Measurements from ENCODE around the gene FAM32A. TPM values are rescaled to one million over a fixed set of nuclear protein-coding genes. Genes with fewer than 3 reads are reported as not detected.

FAM32A gene
- total and polyA plus RNA-seq, 2 donors (not counting 1 experiment from before 2014, with no cell fraction given): 53.4 to 62.0 TPM

- no peaks in the 10 kb centered on the region for H3K36me3 ChIP-seq (replicated peaks in 1 of 2; ENCODE audit: control extremely low read depth in 1 of 2, control insufficient read depth in 1 of 2, extremely low read depth in 1 of 2, insufficient read depth in 2 of 2, low read length in 1 of 2)
- peaks cover 0 to 4% (median 2%) of the 10 kb centered on the region in 3 donors for H3K9me3 ChIP-seq (ENCODE audit: control extremely low read depth in 1 of 3, control insufficient read depth in 2 of 3, insufficient read depth in 1 of 3, low read length in 2 of 3)
- DNase-seq: no peak
- no peak overlapping the region for H3K4me3 Mint-ChIP-seq
- H3K27me3 ChIP-seq (replicated peaks in 1 of 4; ENCODE audit: control extremely low read depth in 1 of 4, control insufficient read depth in 3 of 4, insufficient read depth in 4 of 4, low read length in 3 of 4): no peaks in the 10 kb centered on the region
- no peaks in the 10 kb centered on the region for H4K20me1 ChIP-seq (ENCODE audit: control insufficient read depth, insufficient read depth, low read length, poor library complexity, severe bottlenecking)
- H3K9ac ChIP-seq (ENCODE audit: low read length): no peak overlapping the region
- H3K27ac ChIP-seq (ENCODE audit: low read length in 2 of 2): no peak overlapping the region
- no peaks in the 10 kb centered on the region for H3K27me3 Mint-ChIP-seq
- ATAC-seq (ENCODE audit: low read depth): no peak
- H3K79me2 ChIP-seq (ENCODE audit: control insufficient read depth, insufficient read depth, low read length): peaks cover 10% of the 10 kb centered on the region
- no peak overlapping the region for H3K4me2 ChIP-seq (replicated peaks; ENCODE audit: low read depth, low read length, poor library complexity, severe bottlenecking)
- peaks cover 9 to 30% of the 10 kb centered on the region in 2 donors for H3K4me1 ChIP-seq (ENCODE audit: control insufficient read depth in 2 of 2, insufficient read depth in 2 of 2, low read length in 2 of 2)
- TF ChIP-seq EZH2 (IDR thresholded peaks at IDR 0.05; ENCODE audit: borderline replicate concordance, insufficient read depth, low read depth, low read length, poor library complexity, severe bottlenecking) (no peak), CTCF (IDR thresholded peaks at IDR 0.05) (no peak)
- ChIA-PET POLR2A (interaction anchor here (0.9 to 3.2 kb wide), 3 partner anchors 37 to 110 kb away, joined by 3 to 19 read pairs (median 7); partner anchors contain the start of gene HSH2D), CTCF (interaction anchor here (0.7 to 6.1 kb wide), 10 partner anchors 31 to 202 kb away, joined by 3 to 47 read pairs (median 6); partner anchors contain the start of genes HSH2D and RAB8A)
- intact Hi-C loops (cut with micrococcal nuclease): loop anchor here (5.0 kb wide), 1 partner anchor 368 kb away; no protein-coding TSS in a partner anchor
- no peak overlapping the region for H3K4me3 ChIP-seq (ENCODE audit: control extremely low read depth in 1 of 5, extremely low read depth in 1 of 5, insufficient read depth in 1 of 5, low read depth in 2 of 5, low read length in 4 of 5)
- H2AFZ ChIP-seq (ENCODE audit: insufficient read depth, low read depth, low read length, poor library complexity, severe bottlenecking): no peak overlapping the region
- peaks cover 24% of the 10 kb centered on the region for H3K4me1 Mint-ChIP-seq
- H3K9me3 Mint-ChIP-seq (ENCODE audit: insufficient read depth): no peaks in the 10 kb centered on the region
- 83% methylated on average over 1 of the region's 4 CpGs for WGBS (ENCODE audit: insufficient coverage)
- H3K27ac Mint-ChIP-seq: no peak overlapping the region
Observed at GRCh38 chr19:16180611-16181010, 4.6 kb upstream of the FAM32A start.

- intact Hi-C loops (cut with micrococcal nuclease): loop anchor here (1.0 to 5.0 kb wide), 8 partner anchors 13 to 372 kb away; partner anchors contain the start of genes AP1M1 and RAB8A
- WGBS (ENCODE audit: insufficient coverage): 45% methylated on average over 18 of the region's 18 CpGs
- Mint-ChIP-seq H3K9me3 (ENCODE audit: insufficient read depth) (no peaks in the 10 kb centered on the region), H3K27ac (peak overlapping the region; percentile 96), H3K27me3 (no peaks in the 10 kb centered on the region), H3K4me3 (peak overlapping the region; percentile 97), H3K4me1 (peaks cover 35% of the 10 kb centered on the region)
- peak overlapping the region; percentile 89 for H3K4me2 ChIP-seq (replicated peaks; ENCODE audit: low read depth, low read length, poor library complexity, severe bottlenecking)
- H3K27me3 ChIP-seq (replicated peaks in 1 of 4; ENCODE audit: control extremely low read depth in 1 of 4, control insufficient read depth in 3 of 4, insufficient read depth in 4 of 4, low read length in 3 of 4): no peaks in the 10 kb centered on the region
- peaks cover 49% of the 10 kb centered on the region for H3K79me2 ChIP-seq (ENCODE audit: control insufficient read depth, insufficient read depth, low read length)
- ATAC-seq (ENCODE audit: low read depth): no peak
- peaks cover 28% of the 10 kb centered on the region for H4K20me1 ChIP-seq (ENCODE audit: control insufficient read depth, insufficient read depth, low read length, poor library complexity, severe bottlenecking)
- peak overlapping the region; percentile 79 for H3K9ac ChIP-seq (ENCODE audit: low read length)
- peak overlapping the region in 1 of 2 donors; percentile 83 for H3K27ac ChIP-seq (ENCODE audit: low read length in 2 of 2)
- DNase-seq: no peak
- H2AFZ ChIP-seq (ENCODE audit: insufficient read depth, low read depth, low read length, poor library complexity, severe bottlenecking): peak overlapping the region; percentile 86
- TF ChIP-seq EZH2 (IDR thresholded peaks at IDR 0.05; ENCODE audit: borderline replicate concordance, insufficient read depth, low read depth, low read length, poor library complexity, severe bottlenecking): no peak
- TF ChIP-seq CTCF (IDR thresholded peaks at IDR 0.05): no peak
- peaks cover 0 to 16% of the 10 kb centered on the region in 2 experiments for H3K36me3 ChIP-seq (replicated peaks in 1 of 2; ENCODE audit: control extremely low read depth in 1 of 2, control insufficient read depth in 1 of 2, extremely low read depth in 1 of 2, insufficient read depth in 2 of 2, low read length in 1 of 2)
- CTCF ChIA-PET: interaction anchor here (0.7 to 3.4 kb wide), 30 partner anchors 10 to 629 kb away, joined by 3 to 43 read pairs (median 6); partner anchors contain the start of genes AP1M1, HSH2D, RAB8A and TPM4
- POLR2A ChIA-PET: interaction anchor here (0.5 to 1.9 kb wide), 16 partner anchors 9 to 475 kb away, joined by 3 to 9 read pairs (median 4); partner anchors contain the start of genes AP1M1, KLF2, RAB8A and TPM4
- no peaks in the 10 kb centered on the region for H3K9me3 ChIP-seq (ENCODE audit: control extremely low read depth in 1 of 3, control insufficient read depth in 2 of 3, insufficient read depth in 1 of 3, low read length in 2 of 3)
- peaks cover 14 to 37% of the 10 kb centered on the region in 2 donors for H3K4me1 ChIP-seq (ENCODE audit: control insufficient read depth in 2 of 2, insufficient read depth in 2 of 2, low read length in 2 of 2)
- peak overlapping the region; percentile 65 to 99 (median 71) for H3K4me3 ChIP-seq (ENCODE audit: control extremely low read depth in 1 of 5, extremely low read depth in 1 of 5, insufficient read depth in 1 of 5, low read depth in 2 of 5, low read length in 4 of 5)
Observed at GRCh38 chr19:16184665-16185122, 516 bp upstream of the FAM32A start.
